ENCODE results near the gene DHH.
A peak's percentile ranks its signal among the peaks of the same experiment; 100 is the strongest.

Gene DHH

DNA sequence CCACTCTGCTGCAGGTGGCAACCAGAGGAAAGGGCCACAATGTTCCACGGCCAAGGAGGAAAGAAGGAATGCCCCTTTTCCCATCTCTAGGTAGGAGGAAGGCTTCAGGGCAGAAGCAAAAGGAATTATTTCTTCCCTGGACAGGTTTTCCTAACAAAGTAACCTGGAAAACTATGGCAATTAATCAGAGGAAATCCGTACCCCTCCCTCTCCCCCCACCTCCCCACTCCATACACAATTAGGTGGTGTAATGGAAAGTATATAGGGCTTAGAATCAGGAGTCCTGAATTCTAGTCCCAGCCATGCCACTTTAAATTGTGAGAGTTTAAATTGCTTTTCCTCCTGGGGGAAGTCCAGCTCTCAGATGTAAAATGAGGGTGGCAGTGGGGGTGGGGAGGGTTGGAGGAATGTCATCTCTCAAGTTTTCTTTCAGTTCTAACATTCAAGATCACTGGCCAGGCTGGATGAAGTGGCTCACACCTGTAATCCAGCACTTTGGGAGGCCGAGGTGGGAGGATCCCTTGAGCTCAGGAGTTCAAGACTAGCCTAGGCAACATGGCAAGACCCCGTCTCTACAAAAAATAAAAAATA is 1.7 kb downstream of the DHH start:
- no peak overlapping the region for H2BK15ac ChIP-seq (replicated peaks; ENCODE audit: low read depth)
- no peak overlapping the region for H3K4me3 ChIP-seq (ENCODE audit: low read length)
- peaks cover 6% of the 10 kb centered on the region for H3K36me3 ChIP-seq (ENCODE audit: control insufficient read depth, insufficient read depth, low read length)
- no peak overlapping the region for H3K9ac ChIP-seq (ENCODE audit: low read length)
- no peak overlapping the region for H3K4me2 ChIP-seq (ENCODE audit: low read length)
- no peak overlapping the region for H2AK5ac ChIP-seq (ENCODE audit: low read length)
- DNase-seq = no peak
- no peak overlapping the region for H3K4ac ChIP-seq (ENCODE audit: low read depth, low read length)
- no peak overlapping the region for H3K18ac ChIP-seq (ENCODE audit: low read length)
- no peak overlapping the region for H2BK5ac ChIP-seq (ENCODE audit: low read length)
- no peak overlapping the region for H2BK120ac ChIP-seq (ENCODE audit: low read depth, low read length)
- WGBS (ENCODE audit: extremely low coverage, insufficient coverage, low lambda C conversion rate) = no CpG with 5 or more reads among the region's 4 CpGs
- no peak overlapping the region for H3K23ac ChIP-seq (ENCODE audit: low read length)
- peaks cover 3% of the 10 kb centered on the region for H3K4me1 ChIP-seq (ENCODE audit: control insufficient read depth, low read depth, low read length)
- peaks cover 63% of the 10 kb centered on the region for H3K27me3 ChIP-seq (ENCODE audit: insufficient read depth, low read length, poor library complexity)
- H4K8ac ChIP-seq (ENCODE audit: low read depth, low read length) = no peak overlapping the region
- no peak overlapping the region for H3K56ac ChIP-seq (ENCODE audit: low read length)
- H3K79me2 ChIP-seq (ENCODE audit: control insufficient read depth, insufficient read depth, low read length) = no peaks in the 10 kb centered on the region
- no peak overlapping the region for H3K27ac ChIP-seq (ENCODE audit: low read depth, low read length)
- no peak overlapping the region for H4K5ac ChIP-seq (ENCODE audit: low read length)
- H3K79me1 ChIP-seq (ENCODE audit: low read length) = no peaks in the 10 kb centered on the region

DNA sequence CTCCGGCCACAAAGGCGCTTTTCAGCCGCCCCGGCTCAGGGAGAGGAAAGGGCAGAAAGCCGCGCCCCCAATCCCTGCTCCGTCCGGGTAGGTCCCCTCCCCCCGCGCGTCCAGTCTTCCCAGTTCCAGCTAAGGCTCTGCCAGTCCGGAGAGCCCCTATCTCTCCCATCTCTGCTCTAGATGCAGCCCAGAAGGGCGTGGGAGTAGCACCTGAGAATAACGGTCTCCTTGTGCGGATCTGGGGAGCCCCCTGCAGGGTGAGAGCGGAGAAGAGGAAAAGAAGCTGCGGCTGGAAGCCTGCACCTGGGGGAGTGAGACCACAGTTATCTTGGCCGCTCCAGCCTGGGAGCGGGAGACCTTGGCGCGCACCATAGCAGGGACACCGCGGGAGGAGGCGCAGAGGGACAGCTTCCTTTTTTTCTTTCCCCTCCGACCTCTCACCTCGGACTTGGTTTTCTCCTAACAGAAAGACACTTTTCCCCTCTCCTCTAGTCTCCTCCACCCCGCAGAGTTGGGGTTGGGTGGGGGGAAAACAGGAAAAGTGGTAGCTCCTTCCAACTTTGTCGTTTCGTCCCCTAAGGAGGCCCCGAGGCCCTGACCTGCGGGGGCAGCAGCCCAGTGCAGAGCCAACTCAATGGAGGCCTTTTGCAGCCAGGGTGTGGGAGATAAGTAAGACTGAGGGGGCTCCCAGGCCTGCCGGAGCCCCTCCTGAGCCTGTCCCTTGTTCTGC is 2.4 kb downstream of the DHH start:
- no peak overlapping the region for H3K9ac ChIP-seq (ENCODE audit: low read length)
- peaks cover 3% of the 10 kb centered on the region for H3K4me1 ChIP-seq (ENCODE audit: control insufficient read depth, low read depth, low read length)
- no peak overlapping the region for H2AK5ac ChIP-seq (ENCODE audit: low read length)
- H2BK5ac ChIP-seq (ENCODE audit: low read length) = no peak overlapping the region
- no peak overlapping the region for H4K5ac ChIP-seq (ENCODE audit: low read length)
- H3K79me1 ChIP-seq (ENCODE audit: low read length) = no peaks in the 10 kb centered on the region
- WGBS (ENCODE audit: extremely low coverage, insufficient coverage, low lambda C conversion rate) = no CpG with 5 or more reads among the region's 32 CpGs
- H3K4me2 ChIP-seq (ENCODE audit: low read length) = no peak overlapping the region
- H3K18ac ChIP-seq (ENCODE audit: low read length) = no peak overlapping the region
- H3K36me3 ChIP-seq (ENCODE audit: control insufficient read depth, insufficient read depth, low read length) = peaks cover 1% of the 10 kb centered on the region
- peaks cover 63% of the 10 kb centered on the region for H3K27me3 ChIP-seq (ENCODE audit: insufficient read depth, low read length, poor library complexity)
- no peaks in the 10 kb centered on the region for H3K79me2 ChIP-seq (ENCODE audit: control insufficient read depth, insufficient read depth, low read length)
- H4K8ac ChIP-seq (ENCODE audit: low read depth, low read length) = no peak overlapping the region
- no peak overlapping the region for H3K23ac ChIP-seq (ENCODE audit: low read length)
- H2BK120ac ChIP-seq (ENCODE audit: low read depth, low read length) = no peak overlapping the region
- peak; percentile 76 for DNase-seq
- no peak overlapping the region for H3K4me3 ChIP-seq (ENCODE audit: low read length)
- H2BK15ac ChIP-seq (replicated peaks; ENCODE audit: low read depth) = no peak overlapping the region
- H3K56ac ChIP-seq (ENCODE audit: low read length) = no peak overlapping the region
- no peak overlapping the region for H3K27ac ChIP-seq (ENCODE audit: low read depth, low read length)
- no peak overlapping the region for H3K4ac ChIP-seq (ENCODE audit: low read depth, low read length)

DNA sequence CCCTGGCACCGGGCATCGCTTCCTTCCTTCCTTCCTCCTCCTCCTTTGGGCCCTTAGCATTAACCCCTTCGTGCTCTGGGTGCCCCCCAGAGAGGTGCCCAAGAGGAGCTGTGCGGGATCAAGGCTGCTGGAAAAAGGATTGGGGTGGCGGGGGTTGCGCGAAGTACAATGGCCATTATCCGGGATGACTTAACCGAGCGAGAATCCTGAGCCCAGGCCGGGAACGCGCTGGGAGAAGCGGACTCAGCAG is 2.8 kb downstream of the DHH start:
- Histone ChIP-seq H4K5ac (ENCODE audit: low read length) (no peak overlapping the region), H3K9ac (ENCODE audit: low read length) (no peak overlapping the region), H3K56ac (ENCODE audit: low read length) (no peak overlapping the region), H3K27ac (ENCODE audit: low read depth, low read length) (no peak overlapping the region), H3K4me3 (ENCODE audit: low read length) (no peak overlapping the region), H3K18ac (ENCODE audit: low read length) (no peak overlapping the region), H3K27me3 (ENCODE audit: insufficient read depth, low read length, poor library complexity) (peaks cover 63% of the 10 kb centered on the region), H3K79me2 (ENCODE audit: control insufficient read depth, insufficient read depth, low read length) (no peaks in the 10 kb centered on the region), H3K36me3 (ENCODE audit: control insufficient read depth, insufficient read depth, low read length) (no peaks in the 10 kb centered on the region), H3K23ac (ENCODE audit: low read length) (no peak overlapping the region), H3K4me2 (ENCODE audit: low read length) (no peak overlapping the region), H3K79me1 (ENCODE audit: low read length) (no peaks in the 10 kb centered on the region), H4K8ac (ENCODE audit: low read depth, low read length) (no peak overlapping the region), H2BK5ac (ENCODE audit: low read length) (no peak overlapping the region), H3K4ac (ENCODE audit: low read depth, low read length) (no peak overlapping the region), H2AK5ac (ENCODE audit: low read length) (no peak overlapping the region), H2BK120ac (ENCODE audit: low read depth, low read length) (no peak overlapping the region), H2BK15ac (replicated peaks; ENCODE audit: low read depth) (no peak overlapping the region), H3K4me1 (ENCODE audit: control insufficient read depth, low read depth, low read length) (peaks cover 3% of the 10 kb centered on the region)
- no CpG with 5 or more reads among the region's 14 CpGs for WGBS (ENCODE audit: extremely low coverage, insufficient coverage, low lambda C conversion rate)
- no peak for DNase-seq

DNA sequence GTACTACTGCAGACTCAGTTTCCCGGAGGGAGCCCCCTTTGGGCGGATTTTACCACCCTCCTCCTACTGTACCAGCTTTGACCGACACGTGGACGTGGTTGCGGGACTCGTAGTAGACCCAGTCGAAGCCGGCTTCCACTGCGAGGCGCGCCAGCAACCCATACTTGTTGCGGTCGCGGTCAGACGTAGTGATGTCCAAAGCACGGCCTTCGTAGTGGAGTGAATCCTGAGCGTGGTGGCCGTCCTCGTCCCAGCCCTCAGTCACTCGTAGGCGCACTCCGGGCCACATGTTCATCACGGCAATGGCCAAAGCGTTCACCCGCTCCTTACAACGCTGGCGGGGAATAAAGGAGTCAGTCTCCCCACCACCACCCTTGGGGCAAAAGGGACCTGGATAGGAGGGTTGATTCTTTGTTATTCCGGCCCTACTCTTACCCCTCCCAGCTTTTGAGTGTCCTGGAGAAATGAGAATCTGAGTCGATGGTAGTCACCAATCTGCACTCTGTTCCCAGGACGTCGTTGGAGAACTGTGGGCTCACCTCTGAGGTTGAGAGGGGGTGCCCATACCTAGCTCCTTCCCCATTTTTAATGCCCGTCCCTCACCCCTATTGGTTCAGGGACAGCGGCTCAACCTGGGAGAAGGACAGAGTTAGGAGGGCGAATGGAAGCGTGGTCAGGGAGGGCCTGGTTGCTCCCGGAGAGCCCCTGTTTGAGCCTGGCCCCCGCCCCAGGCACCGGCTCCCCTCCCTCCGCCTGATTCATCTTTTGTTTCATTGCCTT is 3.4 kb downstream of the DHH start:
- Histone ChIP-seq H2BK120ac (ENCODE audit: low read depth, low read length) (no peak overlapping the region), H3K4ac (ENCODE audit: low read depth, low read length) (no peak overlapping the region), H3K4me3 (ENCODE audit: low read length) (no peak overlapping the region), H3K79me1 (ENCODE audit: low read length) (no peaks in the 10 kb centered on the region), H3K56ac (ENCODE audit: low read length) (no peak overlapping the region), H3K9ac (ENCODE audit: low read length) (no peak overlapping the region), H3K4me2 (ENCODE audit: low read length) (no peak overlapping the region), H2AK5ac (ENCODE audit: low read length) (no peak overlapping the region), H3K79me2 (ENCODE audit: control insufficient read depth, insufficient read depth, low read length) (no peaks in the 10 kb centered on the region), H3K23ac (ENCODE audit: low read length) (no peak overlapping the region), H3K4me1 (ENCODE audit: control insufficient read depth, low read depth, low read length) (peaks cover 3% of the 10 kb centered on the region), H4K8ac (ENCODE audit: low read depth, low read length) (no peak overlapping the region), H3K18ac (ENCODE audit: low read length) (no peak overlapping the region), H2BK15ac (replicated peaks; ENCODE audit: low read depth) (no peak overlapping the region), H3K27me3 (ENCODE audit: insufficient read depth, low read length, poor library complexity) (peaks cover 65% of the 10 kb centered on the region), H2BK5ac (ENCODE audit: low read length) (no peak overlapping the region), H3K36me3 (ENCODE audit: control insufficient read depth, insufficient read depth, low read length) (no peaks in the 10 kb centered on the region), H3K27ac (ENCODE audit: low read depth, low read length) (no peak overlapping the region), H4K5ac (ENCODE audit: low read length) (no peak overlapping the region)
- WGBS (ENCODE audit: extremely low coverage, insufficient coverage, low lambda C conversion rate) = no CpG with 5 or more reads among the region's 41 CpGs
- DNase-seq = no peak

DNA sequence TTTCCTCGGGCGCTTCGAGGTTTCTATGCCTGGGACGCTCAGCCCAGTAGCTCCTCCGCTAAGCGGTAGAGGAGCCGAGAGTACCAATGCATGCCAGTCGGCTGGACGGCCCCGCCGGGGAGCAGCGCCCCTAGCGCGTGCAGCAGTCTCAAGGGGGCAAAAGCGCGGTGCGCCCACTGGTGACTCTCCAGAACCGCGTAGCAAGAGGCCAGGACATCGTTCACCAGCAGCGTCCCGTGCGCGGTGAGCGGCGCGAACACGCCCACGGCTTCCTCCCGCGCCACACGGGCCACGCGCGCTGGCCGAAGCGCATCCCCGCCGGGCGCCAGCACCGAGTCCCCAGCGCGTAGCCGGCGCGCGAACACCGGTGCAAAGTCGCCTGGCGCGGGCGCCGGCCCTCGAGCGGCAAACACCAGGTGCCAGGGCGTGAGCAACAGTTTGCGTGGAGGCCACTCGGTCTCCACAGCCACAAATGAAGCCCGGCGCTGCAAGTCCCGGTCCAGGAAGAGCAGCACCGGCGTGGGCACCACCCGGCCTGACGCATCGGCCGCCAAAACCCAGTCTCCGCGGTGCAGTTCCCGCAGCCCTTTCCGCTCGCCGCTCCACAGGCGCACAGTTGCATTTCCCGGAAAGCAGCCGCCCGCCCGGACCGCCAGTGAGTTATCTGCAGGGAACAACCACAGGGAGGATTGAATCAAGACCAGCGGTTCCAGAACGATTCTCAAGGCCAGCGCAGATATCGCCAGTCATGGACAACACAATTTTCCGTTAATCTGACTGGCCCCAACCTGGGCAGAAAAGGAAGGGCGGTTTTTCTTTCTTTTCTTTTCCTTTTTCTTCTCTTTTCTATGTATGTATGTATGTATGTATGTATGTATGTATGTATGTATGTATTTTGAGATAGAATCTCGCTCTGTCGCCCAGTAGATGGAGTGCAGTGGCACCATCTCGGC is 4.5 kb downstream of the DHH start:
- no peak overlapping the region for H4K8ac ChIP-seq (ENCODE audit: low read depth, low read length)
- H3K27ac ChIP-seq (ENCODE audit: low read depth, low read length) = no peak overlapping the region
- no peak overlapping the region for H4K5ac ChIP-seq (ENCODE audit: low read length)
- H3K18ac ChIP-seq (ENCODE audit: low read length) = no peak overlapping the region
- H3K4me3 ChIP-seq (ENCODE audit: low read length) = no peak overlapping the region
- DNase-seq = no peak
- no peak overlapping the region for H3K4me2 ChIP-seq (ENCODE audit: low read length)
- H3K4ac ChIP-seq (ENCODE audit: low read depth, low read length) = no peak overlapping the region
- no peaks in the 10 kb centered on the region for H3K79me2 ChIP-seq (ENCODE audit: control insufficient read depth, insufficient read depth, low read length)
- H3K23ac ChIP-seq (ENCODE audit: low read length) = peak overlapping the region; percentile 29
- no peak overlapping the region for H3K9ac ChIP-seq (ENCODE audit: low read length)
- no CpG with 5 or more reads among the region's 88 CpGs for WGBS (ENCODE audit: extremely low coverage, insufficient coverage, low lambda C conversion rate)
- H2AK5ac ChIP-seq (ENCODE audit: low read length) = no peak overlapping the region
- peaks cover 63% of the 10 kb centered on the region for H3K27me3 ChIP-seq (ENCODE audit: insufficient read depth, low read length, poor library complexity)
- H2BK120ac ChIP-seq (ENCODE audit: low read depth, low read length) = no peak overlapping the region
- no peak overlapping the region for H2BK5ac ChIP-seq (ENCODE audit: low read length)
- H3K36me3 ChIP-seq (ENCODE audit: control insufficient read depth, insufficient read depth, low read length) = no peaks in the 10 kb centered on the region
- H3K56ac ChIP-seq (ENCODE audit: low read length) = no peak overlapping the region
- H3K4me1 ChIP-seq (ENCODE audit: control insufficient read depth, low read depth, low read length) = peaks cover 3% of the 10 kb centered on the region
- H2BK15ac ChIP-seq (replicated peaks; ENCODE audit: low read depth) = no peak overlapping the region
- no peaks in the 10 kb centered on the region for H3K79me1 ChIP-seq (ENCODE audit: low read length)
